Suprapubic skin (tissue), 4 donors: ENCODE data around the gene PCDHAC2. TPM values are rescaled to one million over a fixed set of nuclear protein-coding genes. Genes with fewer than 3 reads are reported as not detected.

Source experiments
- DNase-seq, 2 donors: peaks; one replicate each; pipeline ENCODE4 v3.0.0-alpha.2; 2019; ENCODE audit warnings: low spot score in 2 of 2
- H3K27ac ChIP-seq: fragments of 200-600 bp; sonication (generic); one replicate; pipeline ENCODE4 v1.5.1; 2019
- H3K27me3 ChIP-seq: fragments of 200-600 bp; sonication (generic); one replicate; pipeline ENCODE4 v1.5.1; 2019
- H3K36me3 ChIP-seq: fragments of 200-600 bp; sonication (generic); one replicate; pipeline ENCODE4 v1.5.1; 2019
- H3K4me1 ChIP-seq: fragments of 200-600 bp; sonication (generic); one replicate; pipeline ENCODE4 v1.5.1; 2019
- H3K4me3 ChIP-seq: fragments of 200-600 bp; sonication (generic); one replicate; pipeline ENCODE4 v1.5.1; 2019; ENCODE audit warnings: mild to moderate bottlenecking
- H3K9me3 ChIP-seq: fragments of 200-600 bp; sonication (generic); one replicate; pipeline ENCODE4 v1.5.1; 2019
- EP300 ChIP-seq: sonication (generic); formaldehyde crosslinking; IDR thresholded peaks from one replicate; pipeline ENCODE4 v1.6.1; 2017; ENCODE audit warnings: antibody characterized with exemption
- POLR2A ChIP-seq, 2 donors: fragments of 450-650 bp; IDR thresholded peaks; one replicate each; pipeline ENCODE4 v1.6.1; 2017; ENCODE audit warnings: antibody characterized with exemption in 2 of 2, mild to moderate bottlenecking in 2 of 2, moderate library complexity in 2 of 2
- POLR2AphosphoS5 ChIP-seq, 3 donors: sonication (generic); formaldehyde crosslinking; IDR thresholded peaks; one replicate each; pipeline ENCODE4 v1.6.1; 2017; ENCODE audit warnings: antibody characterized with exemption in 3 of 3
- WGBS: methylation state at CpG from one replicate; pipeline ENCODE4 v1.1.5; 2018; 5-methylcytosine and 5-hydroxymethylcytosine counted together
- total RNA-seq, 4 donors: library from RNA; depleted of rRNA; stranded (reverse); fragments of >200 nt; gene quantifications; one replicate each; pipeline ENCODE4 v1.1.0, GENCODE V29; 2016
- TF ChIP-seq, protein P1 (sequence below), 2 donors: fragments of 200-600 bp in 1 of 2; fragments of 450-650 bp in 1 of 2; sonication (generic) in 1 of 2; IDR thresholded peaks; one replicate each; pipeline ENCODE4 v1.5.1; 2016 to 2019; ENCODE audit warnings: antibody characterized with exemption in 2 of 2, mild to moderate bottlenecking in 1 of 2, moderate library complexity in 1 of 2

The PCDHAC2 gene
- total RNA-seq, 4 donors from 2014 or later = 0.13 TPM; not detected in 3

- H3K27ac ChIP-seq = no peak overlapping the region
- no peaks in the 10 kb centered on the region for H3K9me3 ChIP-seq
- H3K4me3 ChIP-seq = no peak overlapping the region
- no peaks in the 10 kb centered on the region for H3K36me3 ChIP-seq
- H3K27me3 ChIP-seq = no peaks in the 10 kb centered on the region
- WGBS = 45% methylated on average over 5 of the region's 5 CpGs
- TF ChIP-seq POLR2A (IDR thresholded peaks at IDR 0.05) = no peak
- no peak for TF ChIP-seq POLR2AphosphoS5 (IDR thresholded peaks at IDR 0.05)
- TF ChIP-seq, protein P1, sequence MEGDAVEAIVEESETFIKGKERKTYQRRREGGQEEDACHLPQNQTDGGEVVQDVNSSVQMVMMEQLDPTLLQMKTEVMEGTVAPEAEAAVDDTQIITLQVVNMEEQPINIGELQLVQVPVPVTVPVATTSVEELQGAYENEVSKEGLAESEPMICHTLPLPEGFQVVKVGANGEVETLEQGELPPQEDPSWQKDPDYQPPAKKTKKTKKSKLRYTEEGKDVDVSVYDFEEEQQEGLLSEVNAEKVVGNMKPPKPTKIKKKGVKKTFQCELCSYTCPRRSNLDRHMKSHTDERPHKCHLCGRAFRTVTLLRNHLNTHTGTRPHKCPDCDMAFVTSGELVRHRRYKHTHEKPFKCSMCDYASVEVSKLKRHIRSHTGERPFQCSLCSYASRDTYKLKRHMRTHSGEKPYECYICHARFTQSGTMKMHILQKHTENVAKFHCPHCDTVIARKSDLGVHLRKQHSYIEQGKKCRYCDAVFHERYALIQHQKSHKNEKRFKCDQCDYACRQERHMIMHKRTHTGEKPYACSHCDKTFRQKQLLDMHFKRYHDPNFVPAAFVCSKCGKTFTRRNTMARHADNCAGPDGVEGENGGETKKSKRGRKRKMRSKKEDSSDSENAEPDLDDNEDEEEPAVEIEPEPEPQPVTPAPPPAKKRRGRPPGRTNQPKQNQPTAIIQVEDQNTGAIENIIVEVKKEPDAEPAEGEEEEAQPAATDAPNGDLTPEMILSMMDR (IDR thresholded peaks at IDR 0.05) = no peak
- no peak for TF ChIP-seq EP300
- no peak for DNase-seq
- no peaks in the 10 kb centered on the region for H3K4me1 ChIP-seq
Observed at GRCh38 chr5:140988100-140988499, 21.8 kb downstream of the PCDHAC2 start.

DNA sequence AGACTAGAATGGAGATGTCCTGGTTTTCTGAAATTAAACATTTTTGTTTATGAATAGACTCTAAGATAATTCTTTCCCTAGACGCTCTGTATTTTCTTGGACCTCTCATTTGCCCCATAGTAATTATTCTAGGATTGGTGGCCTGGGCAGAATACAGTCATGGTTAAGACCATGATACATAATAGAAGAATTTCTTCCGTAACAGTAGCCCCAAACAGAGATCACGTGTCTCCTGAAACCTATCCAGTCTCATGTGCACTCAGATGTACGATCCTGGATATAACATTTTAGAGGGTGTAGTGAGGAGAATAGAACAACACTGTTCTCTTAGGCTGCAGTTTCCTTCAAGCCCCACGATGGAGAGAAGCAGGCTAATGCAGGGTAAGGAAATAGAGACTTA, 22.3 kb downstream of the PCDHAC2 start:
- H3K27ac ChIP-seq = no peak overlapping the region
- no peaks in the 10 kb centered on the region for H3K27me3 ChIP-seq
- DNase-seq = no peak
- TF ChIP-seq, protein P1 (IDR thresholded peaks at IDR 0.05) = no peak
- TF ChIP-seq POLR2A (IDR thresholded peaks at IDR 0.05) (no peak), EP300 (no peak), POLR2AphosphoS5 (IDR thresholded peaks at IDR 0.05) (no peak)
- H3K4me1 ChIP-seq = no peaks in the 10 kb centered on the region
- H3K4me3 ChIP-seq = no peak overlapping the region
- WGBS = 77% methylated on average over 5 of the region's 5 CpGs
- H3K36me3 ChIP-seq = no peaks in the 10 kb centered on the region
- no peaks in the 10 kb centered on the region for H3K9me3 ChIP-seq

- no peaks in the 10 kb centered on the region for H3K27me3 ChIP-seq
- no peak for DNase-seq
- H3K27ac ChIP-seq = no peak overlapping the region
- H3K36me3 ChIP-seq = no peaks in the 10 kb centered on the region
- no peak overlapping the region for H3K4me3 ChIP-seq
- 71% methylated on average over 7 of the region's 7 CpGs for WGBS
- H3K4me1 ChIP-seq = no peaks in the 10 kb centered on the region
- H3K9me3 ChIP-seq = no peaks in the 10 kb centered on the region
- TF ChIP-seq, protein P1 (IDR thresholded peaks at IDR 0.05) = no peak
- no peak for TF ChIP-seq EP300
- no peak for TF ChIP-seq POLR2A (IDR thresholded peaks at IDR 0.05)
- TF ChIP-seq POLR2AphosphoS5 (IDR thresholded peaks at IDR 0.05) = no peak
Observed at GRCh38 chr5:140989254-140990020, 23.2 kb downstream of the PCDHAC2 start.

DNA sequence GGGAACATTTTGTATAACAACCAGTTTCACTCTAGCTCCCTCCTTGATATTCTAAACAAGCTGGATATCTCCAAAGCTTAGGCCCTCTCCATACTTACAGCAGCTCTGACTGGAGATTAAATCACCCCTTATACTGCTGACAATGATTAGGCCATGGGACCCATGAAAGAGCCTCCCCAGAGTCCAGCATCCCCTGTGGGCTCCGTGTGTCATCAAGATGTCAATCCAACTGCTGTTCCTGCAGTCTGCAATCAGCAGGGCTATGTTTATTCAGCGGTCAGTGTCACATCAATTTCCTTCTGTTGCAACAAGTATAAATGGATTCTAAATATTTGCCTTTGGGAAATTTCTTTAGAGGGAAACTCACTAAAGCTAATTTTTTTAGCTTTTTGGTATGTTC, 26.6 kb downstream of the PCDHAC2 start:
- no peak for DNase-seq
- Histone ChIP-seq H3K4me3 (no peak overlapping the region), H3K4me1 (no peaks in the 10 kb centered on the region), H3K27me3 (no peaks in the 10 kb centered on the region), H3K9me3 (no peaks in the 10 kb centered on the region), H3K27ac (no peak overlapping the region), H3K36me3 (no peaks in the 10 kb centered on the region)
- 53% methylated on average over 2 of the region's 2 CpGs for whole genome bisulfite sequencing
- no peak for TF ChIP-seq POLR2AphosphoS5 (IDR thresholded peaks at IDR 0.05)

GRCh38 chr5:140996060-140996459, 29.8 kb downstream of the PCDHAC2 start:
- Histone ChIP-seq H3K4me3 (no peak overlapping the region), H3K27me3 (no peaks in the 10 kb centered on the region), H3K4me1 (no peaks in the 10 kb centered on the region), H3K9me3 (no peaks in the 10 kb centered on the region), H3K27ac (no peak overlapping the region), H3K36me3 (no peaks in the 10 kb centered on the region)
- DNase-seq = no peak
- TF ChIP-seq, protein P1 (IDR thresholded peaks at IDR 0.05) = no peak
- no peak for TF ChIP-seq POLR2AphosphoS5 (IDR thresholded peaks at IDR 0.05)
- 50% methylated on average over 1 of the region's 1 CpG for WGBS
